BLaER1 treated with 17β-estradiol and CSF1 and Interleukin-3, amounts not matched to agents 10 nM and 100 nM (cell line): ENCODE data around the gene SDCCAG8.
A peak's percentile ranks its signal among the peaks of the same experiment; 100 is the strongest.

Source experiments
- H3K27ac ChIP-seq, 11 experiments: shearing (Covaris generic); formaldehyde crosslinking; 2 replicates each; pipeline ENCODE4 v1.8.1; 2022
- H3K27me3 ChIP-seq, 11 experiments: shearing (Covaris generic); formaldehyde crosslinking; 2 replicates each; pipeline ENCODE4 v1.8.1; 2022
- H3K36me3 ChIP-seq, 11 experiments: shearing (Covaris generic); formaldehyde crosslinking; 2 replicates each; pipeline ENCODE4 v1.8.1; 2022
- H3K4me1 ChIP-seq, 10 experiments: shearing (Covaris generic); formaldehyde crosslinking; 2 replicates each; pipeline ENCODE4 v1.8.1; 2022
- H3K4me2 ChIP-seq, 11 experiments: shearing (Covaris generic); formaldehyde crosslinking; 2 replicates each; pipeline ENCODE4 v1.8.1; 2022
- H3K4me3 ChIP-seq, 10 experiments: shearing (Covaris generic); formaldehyde crosslinking; 2 replicates each; pipeline ENCODE4 v1.8.1; 2022
- H3K9ac ChIP-seq, 11 experiments: shearing (Covaris generic); formaldehyde crosslinking; 2 replicates each; pipeline ENCODE4 v1.8.1; 2022
- H3K9me3 ChIP-seq, 11 experiments: shearing (Covaris generic); formaldehyde crosslinking; replicated peaks in 1 of 11; 2 replicates each; pipeline ENCODE4 v1.8.1; 2022
- H4K20me1 ChIP-seq, 11 experiments: shearing (Covaris generic); formaldehyde crosslinking; 2 replicates each; pipeline ENCODE4 v1.8.1; 2022
- Cebpa-rat ChIP-seq, 11 experiments: shearing (Covaris generic); IDR thresholded peaks; 2 replicates each; pipeline ENCODE4 v1.8.1; 2022

Gene SDCCAG8

GRCh38 chr1:243275316-243275715, 19.5 kb downstream of the SDCCAG8 start:
- peaks cover 0 to 39% (median 19%) of the 10 kb centered on the region in 11 experiments; a peak in 14 of 22 replicates for H3K9me3 ChIP-seq
- H3K4me3 ChIP-seq: no peak overlapping the region
- TF ChIP-seq Cebpa-rat (IDR thresholded peaks at IDR 0.05): no peak
- no peak overlapping the region for H3K27ac ChIP-seq
- H4K20me1 ChIP-seq: no peaks in the 10 kb centered on the region
- H3K9ac ChIP-seq: no peak overlapping the region
- peaks cover 43 to 87% (median 74%) of the 10 kb centered on the region in 11 experiments; a peak in 21 of 22 replicates for H3K36me3 ChIP-seq
- H3K4me1 ChIP-seq: peaks cover 6 to 8% (median 7%) of the 10 kb centered on the region in 10 experiments
- no peaks in the 10 kb centered on the region for H3K27me3 ChIP-seq
- no peak overlapping the region for H3K4me2 ChIP-seq

DNA sequence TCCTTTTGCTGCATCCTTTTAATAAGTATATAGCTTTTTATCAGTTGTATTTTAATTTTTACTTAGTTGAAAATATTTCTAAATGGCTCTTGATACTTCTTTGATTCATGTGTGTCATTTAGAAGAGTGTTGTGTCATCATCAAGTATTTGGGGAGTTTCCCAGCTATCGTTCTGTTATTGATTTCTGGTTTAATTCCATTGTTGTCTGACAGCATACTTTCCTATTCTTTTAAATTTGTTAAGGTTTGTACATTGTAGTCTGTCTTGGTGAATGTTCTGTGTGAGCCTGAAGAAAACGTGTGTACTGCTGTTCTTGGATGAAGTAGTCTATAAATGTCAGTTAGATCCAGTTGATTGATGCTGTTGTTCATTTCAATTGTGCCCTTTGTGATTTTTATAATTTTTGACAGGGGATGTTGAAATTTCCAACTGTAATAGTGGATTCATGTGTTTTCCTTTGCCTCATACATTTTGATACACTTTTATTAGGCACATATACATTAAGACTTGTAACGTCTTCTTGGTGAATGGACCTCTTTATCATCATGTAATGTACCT, 24.8 kb downstream of the SDCCAG8 start:
- Histone ChIP-seq H3K9ac (no peak overlapping the region), H3K4me1 (peaks cover 0 to 30% (median 19%) of the 10 kb centered on the region in 10 experiments; a peak in 15 of 20 replicates), H3K9me3 (peaks cover 0 to 40% (median 23%) of the 10 kb centered on the region in 11 experiments; a peak in 17 of 22 replicates), H4K20me1 (no peaks in the 10 kb centered on the region), H3K4me2 (no peak overlapping the region), H3K27me3 (no peaks in the 10 kb centered on the region), H3K4me3 (no peak overlapping the region), H3K36me3 (peaks cover 30 to 71% (median 61%) of the 10 kb centered on the region in 11 experiments; a peak in 20 of 22 replicates), H3K27ac (no peak overlapping the region)
- TF ChIP-seq Cebpa-rat (IDR thresholded peaks at IDR 0.05): no peak

DNA sequence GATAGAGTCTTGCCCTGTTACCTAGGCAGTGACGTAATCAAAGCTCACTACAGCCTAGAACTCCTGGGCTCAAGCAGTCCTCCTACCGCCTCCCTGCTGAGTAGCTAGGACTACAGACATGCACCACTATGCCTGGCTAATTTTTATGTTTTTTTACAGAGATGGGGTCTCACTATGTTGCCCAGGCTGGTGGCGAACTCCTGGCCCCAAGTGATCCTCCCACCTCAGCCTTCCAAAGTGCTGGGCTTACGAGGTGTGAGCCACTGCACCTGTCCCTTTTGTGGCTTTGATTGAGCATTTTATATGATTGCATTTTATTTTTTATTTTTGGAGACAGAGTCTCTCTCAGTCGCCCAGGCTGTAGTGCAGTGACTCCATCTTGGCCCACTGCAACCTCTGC, 25.8 kb downstream of the SDCCAG8 start:
- Histone ChIP-seq H3K27ac (no peak overlapping the region), H3K9ac (no peak overlapping the region), H4K20me1 (no peaks in the 10 kb centered on the region), H3K4me3 (no peak overlapping the region), H3K4me2 (no peak overlapping the region), H3K36me3 (peaks cover 22 to 61% (median 52%) of the 10 kb centered on the region in 11 experiments; a peak in 19 of 22 replicates), H3K4me1 (peaks cover 9 to 40% (median 29%) of the 10 kb centered on the region in 10 experiments), H3K27me3 (no peaks in the 10 kb centered on the region), H3K9me3 (peaks cover 0 to 36% (median 22%) of the 10 kb centered on the region in 11 experiments; a peak in 17 of 22 replicates)
- TF ChIP-seq Cebpa-rat (IDR thresholded peaks at IDR 0.05): no peak

- Histone ChIP-seq H3K4me2 (peak overlapping the region; percentile 50 to 91 (median 80)), H3K4me3 (peak overlapping the region in 3 of 10 experiments; percentile 8 to 29 (median 20); a peak in 1 of 20 replicates), H3K4me1 (peaks cover 30 to 81% (median 62%) of the 10 kb centered on the region in 10 experiments), H3K27me3 (no peaks in the 10 kb centered on the region), H3K9ac (peak overlapping the region; percentile 58 to 80 (median 75)), H4K20me1 (no peaks in the 10 kb centered on the region), H3K9me3 (peaks cover 0 to 34% (median 14%) of the 10 kb centered on the region in 11 experiments; a peak in 17 of 22 replicates), H3K36me3 (peaks cover 8 to 51% (median 40%) of the 10 kb centered on the region in 11 experiments), H3K27ac (peak overlapping the region; percentile 84 to 94 (median 92))
- no peak for TF ChIP-seq Cebpa-rat (IDR thresholded peaks at IDR 0.05)
Measured at GRCh38 chr1:243286409-243287122, 30.7 kb downstream of the SDCCAG8 start.

DNA sequence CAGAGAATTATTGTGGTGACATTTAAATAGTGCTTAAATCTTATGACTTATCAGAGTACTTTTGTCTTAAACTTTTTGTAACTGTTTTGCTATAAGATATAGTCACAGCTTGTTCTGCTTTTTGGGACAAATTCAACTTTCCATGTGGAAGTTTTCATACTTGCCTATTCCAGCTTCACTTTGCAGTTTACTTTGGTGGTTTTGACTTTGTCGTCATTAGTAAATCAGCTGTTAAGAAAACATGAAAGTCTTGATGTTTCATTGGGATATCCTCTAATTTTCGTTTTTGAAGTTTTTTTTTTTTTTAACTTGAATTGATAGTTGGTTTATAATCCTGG, 31.3 kb downstream of the SDCCAG8 start:
- Histone ChIP-seq H3K9ac (peak overlapping the region; percentile 58 to 80 (median 75)), H4K20me1 (no peaks in the 10 kb centered on the region), H3K4me3 (peak overlapping the region in 3 of 10 experiments; percentile 8 to 29 (median 20); a peak in 1 of 20 replicates), H3K27me3 (no peaks in the 10 kb centered on the region), H3K9me3 (peaks cover 0 to 34% (median 17%) of the 10 kb centered on the region in 11 experiments; a peak in 21 of 22 replicates), H3K4me2 (peak overlapping the region; percentile 50 to 91 (median 80)), H3K27ac (peak overlapping the region; percentile 84 to 94 (median 92)), H3K4me1 (peaks cover 30 to 85% (median 64%) of the 10 kb centered on the region in 10 experiments), H3K36me3 (peaks cover 11 to 51% (median 40%) of the 10 kb centered on the region in 11 experiments; a peak in 21 of 22 replicates)
- no peak for TF ChIP-seq Cebpa-rat (IDR thresholded peaks at IDR 0.05)

DNA sequence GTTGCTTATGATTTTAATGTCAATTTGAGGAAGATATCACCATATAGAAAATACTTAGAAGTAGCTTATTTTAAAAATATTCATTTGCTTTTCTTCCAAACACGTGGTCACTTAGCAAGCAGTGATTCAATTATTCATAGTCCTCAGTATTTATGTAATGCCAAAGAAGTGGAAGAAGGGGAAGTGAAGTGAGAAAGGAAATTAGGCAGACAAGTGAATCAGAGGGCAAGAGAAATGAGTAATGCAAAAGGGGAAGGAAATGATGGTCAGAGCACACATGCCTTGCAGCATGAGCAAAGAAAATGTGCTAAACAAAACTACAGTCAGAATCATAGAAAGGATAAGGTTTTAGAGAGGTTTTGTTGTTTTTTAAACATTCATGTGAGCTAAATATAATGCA, 31.8 kb downstream of the SDCCAG8 start:
- Histone ChIP-seq H3K4me1 (peaks cover 30 to 84% (median 64%) of the 10 kb centered on the region in 10 experiments), H3K36me3 (peaks cover 17 to 51% (median 41%) of the 10 kb centered on the region in 11 experiments), H3K4me2 (peak overlapping the region; percentile 52 to 96 (median 81)), H3K9ac (peak overlapping the region; percentile 66 to 80 (median 75); a peak in 21 of 22 replicates), H3K4me3 (peak overlapping the region in 4 of 10 experiments; percentile 12 to 46 (median 32); a peak in 4 of 20 replicates), H3K9me3 (peaks cover 4 to 36% (median 22%) of the 10 kb centered on the region in 11 experiments), H3K27ac (peak overlapping the region; percentile 85 to 94 (median 92)), H3K27me3 (no peaks in the 10 kb centered on the region), H4K20me1 (no peaks in the 10 kb centered on the region)
- peak in 5 of 11 experiments; percentile 23 to 65 (median 34); a peak in 5 of 22 replicates for TF ChIP-seq Cebpa-rat (IDR thresholded peaks at IDR 0.05)

GRCh38 chr1:243288062-243288461, 32.2 kb downstream of the SDCCAG8 start:
- peaks cover 8 to 36% (median 24%) of the 10 kb centered on the region in 11 experiments for H3K9me3 ChIP-seq
- TF ChIP-seq Cebpa-rat (IDR thresholded peaks at IDR 0.05): no peak
- H3K9ac ChIP-seq: peak overlapping the region; percentile 66 to 80 (median 75)
- no peaks in the 10 kb centered on the region for H3K27me3 ChIP-seq
- peak overlapping the region; percentile 37 to 96 (median 81) for H3K4me2 ChIP-seq
- peak overlapping the region; percentile 85 to 94 (median 92) for H3K27ac ChIP-seq
- H3K4me1 ChIP-seq: peaks cover 30 to 79% (median 64%) of the 10 kb centered on the region in 10 experiments
- H4K20me1 ChIP-seq: no peaks in the 10 kb centered on the region
- peak overlapping the region in 5 of 10 experiments; percentile 12 to 46 (median 26); a peak in 6 of 20 replicates for H3K4me3 ChIP-seq
- H3K36me3 ChIP-seq: peaks cover 21 to 51% (median 41%) of the 10 kb centered on the region in 11 experiments

- H3K27ac ChIP-seq: peak overlapping the region in 3 of 11 experiments; percentile 4 to 34 (median 28); a peak in 3 of 22 replicates
- TF ChIP-seq Cebpa-rat (IDR thresholded peaks at IDR 0.05): no peak
- H3K4me1 ChIP-seq: peaks cover 24 to 49% (median 38%) of the 10 kb centered on the region in 10 experiments
Measured at GRCh38 chr1:243291292-243291691, 35.5 kb downstream of the SDCCAG8 start.

More at GRCh38 chr1:243291292-243291691, 35.5 kb downstream of the SDCCAG8 start:
- Histone ChIP-seq H4K20me1 (no peaks in the 10 kb centered on the region), H3K4me2 (peak overlapping the region in 8 of 11 experiments; percentile 6 to 55 (median 32); a peak in 13 of 22 replicates), H3K9me3 (peaks cover 23 to 67% (median 55%) of the 10 kb centered on the region in 11 experiments), H3K9ac (no peak overlapping the region), H3K36me3 (peaks cover 30 to 78% (median 63%) of the 10 kb centered on the region in 11 experiments), H3K4me3 (no peak overlapping the region), H3K27me3 (no peaks in the 10 kb centered on the region)
